GM12878 (cell line): ENCODE results near the gene EMP1. TPM values are rescaled to one million over a fixed set of nuclear protein-coding genes. Genes with fewer than 3 reads are reported as not detected.

ENCODE experiments used
- ATAC-seq: fragments of 200-7000 bp; cut with Tn5 transposase; 3 replicates; pipeline ENCODE4 v1.9.1; 2020; ENCODE audit warnings: mild to moderate bottlenecking, moderate library complexity
- BruUV-seq: library from RNA; stranded (reverse); fragments of 400-500 nt; replicated peaks from 2 replicates; lab custom pipeline; 2021; lab: Mats Ljungman, UMichigan
- CTCF ChIA-PET: fragments of 300-600 bp; sonication (Branson Sonifier 250); formaldehyde crosslinking; extraction: SDS; loops from one replicate; lab custom pipeline; 2021; ENCODE audit warnings: inconsistent platforms; lab: Yijun Ruan, JAX
- POLR2A ChIA-PET: fragments of 350-600 bp; formaldehyde crosslinking; extraction: SDS; loops from one replicate; lab custom pipeline; 2021; ENCODE audit warnings: inconsistent platforms; lab: Charles Lee
- RAD21 ChIA-PET: fragments of 300-600 bp; sonication (Branson Sonifier 250); formaldehyde crosslinking; loops from one replicate; lab custom pipeline; 2023; ENCODE audit warnings: antibody characterized with exemption; ENCODE audit not compliant: unreplicated experiment; lab: Charles Lee
- SMC1A ChIA-PET: fragments of 300-600 bp; sonication (Branson Sonifier 250); formaldehyde crosslinking; loops from one replicate; lab custom pipeline; 2023; ENCODE audit not compliant: unreplicated experiment, uncharacterized antibody; lab: Charles Lee
- DNase-seq: peaks from one replicate; pipeline ENCODE4 v3.0.0-alpha.2; 2011; ENCODE audit warnings: low read depth, low spot score
- FAIRE-seq: peaks from 3 replicates; lab custom pipeline; 2011; peaks lifted over from hg19 to GRCh38; lab: Jason Lieb, UNC
- H2AFZ ChIP-seq: 2 replicates; pipeline ENCODE4 v1.6.0; 2011; ENCODE audit warnings: low read depth, low read length, control low read depth; ENCODE audit not compliant: control insufficient read depth
- H3K27ac ChIP-seq: 2 replicates; pipeline ENCODE4 v1.5.1; 2011; ENCODE audit warnings: control low read depth; ENCODE audit not compliant: control insufficient read depth, insufficient read depth
- H3K27me3 ChIP-seq, 2 experiments: replicated peaks in 1 of 2; 2 replicates each; pipeline versions ENCODE4 v1.6.0 to v1.6.1; 2011; ENCODE audit warnings: low read length in 1 of 2; ENCODE audit not compliant: control insufficient read depth in 2 of 2, insufficient read depth in 2 of 2
- H3K36me3 ChIP-seq, 2 experiments: 2 replicates each; pipeline ENCODE4 v1.5.1; 2011; ENCODE audit warnings: low read length in 1 of 2; ENCODE audit not compliant: control insufficient read depth in 2 of 2, insufficient read depth in 2 of 2
- H3K4me1 ChIP-seq: 2 replicates; pipeline ENCODE4 v1.6.1; 2011; ENCODE audit warnings: mild to moderate bottlenecking, low read length, moderate library complexity, mixed read lengths; ENCODE audit not compliant: control insufficient read depth, insufficient read depth
- H3K4me2 ChIP-seq: 2 replicates; pipeline ENCODE4 v1.6.0; 2011; ENCODE audit warnings: control low read depth; ENCODE audit not compliant: control insufficient read depth, insufficient read depth
- H3K4me3 ChIP-seq: fragments of 200-600 bp; sonication (generic); 2 replicates; pipeline ENCODE4 v1.5.1; 2016
- H3K79me2 ChIP-seq: 2 replicates; pipeline ENCODE4 v1.6.0; 2011; ENCODE audit warnings: low read length; ENCODE audit not compliant: control insufficient read depth, insufficient read depth
- H3K9ac ChIP-seq: 2 replicates; pipeline ENCODE4 v1.8.0; 2011; ENCODE audit warnings: low read length, control low read depth, mixed read lengths; ENCODE audit not compliant: control insufficient read depth, insufficient read depth
- H3K9me3 ChIP-seq: replicated peaks from 3 replicates; pipeline ENCODE4 v1.5.1; 2011; ENCODE audit warnings: mild to moderate bottlenecking, low read length; ENCODE audit not compliant: control insufficient read depth, insufficient read depth
- H4K20me1 ChIP-seq: 2 replicates; pipeline ENCODE4 v1.6.0; 2011; ENCODE audit not compliant: control insufficient read depth, insufficient read depth
- ASH2L ChIP-seq: fragments of 300-600, 200-600 bp; sonication (generic); IDR thresholded peaks from 2 replicates; pipeline ENCODE4 v1.6.1; 2017; ENCODE audit warnings: low read depth, mild to moderate bottlenecking, borderline replicate concordance
- BACH1 ChIP-seq: fragments of 450-650 bp; IDR thresholded peaks from 2 replicates; pipeline ENCODE4 v1.6.1; 2017; ENCODE audit warnings: mild to moderate bottlenecking, borderline replicate concordance
- BHLHE40 ChIP-seq, 2 experiments: fragments of 450-650 bp in 1 of 2; IDR thresholded peaks; 2 replicates each; pipeline ENCODE4 v1.6.1; 2011 to 2017; ENCODE audit warnings: low read depth in 2 of 2, borderline replicate concordance in 1 of 2, improper control_type of control experiment in 1 of 2, low read length in 1 of 2, mild to moderate bottlenecking in 1 of 2
- EED ChIP-seq: sonication (generic); IDR thresholded peaks from 2 replicates; pipeline ENCODE4 v1.6.1; 2016; ENCODE audit warnings: antibody characterized with exemption, low read depth
- FOXM1 ChIP-seq: IDR thresholded peaks from 2 replicates; pipeline ENCODE4 v1.6.1; 2012; ENCODE audit warnings: low read depth, mild to moderate bottlenecking, inconsistent platforms, low read length, moderate library complexity
- IKZF1 ChIP-seq: fragments of 450-650 bp; conservative IDR thresholded peaks from 2 replicates; pipeline ENCODE4 v1.6.1; 2017; ENCODE audit warnings: antibody characterized with exemption, mild to moderate bottlenecking
- IRF4 ChIP-seq: IDR thresholded peaks from 2 replicates; pipeline ENCODE4 v1.6.1; 2011; ENCODE audit warnings: low read depth, low read length
- JUNB ChIP-seq: IDR thresholded peaks from 2 replicates; pipeline ENCODE4 v1.6.1; 2016; ENCODE audit warnings: antibody characterized with exemption, mild to moderate bottlenecking
- LARP7 ChIP-seq: fragments of 450-650 bp; IDR thresholded peaks from 2 replicates; pipeline ENCODE4 v1.6.1; 2017; ENCODE audit warnings: mild to moderate bottlenecking
- MEF2A ChIP-seq: IDR thresholded peaks from 2 replicates; pipeline ENCODE4 v1.6.1; 2011; ENCODE audit warnings: low read depth, mild to moderate bottlenecking, low read length, moderate library complexity; ENCODE audit not compliant: insufficient read depth
- MEF2B ChIP-seq: fragments of 450-650 bp; IDR thresholded peaks from 2 replicates; pipeline ENCODE4 v1.6.1; 2018; ENCODE audit warnings: mild to moderate bottlenecking, moderate library complexity; ENCODE audit not compliant: partially characterized antibody, poor library complexity, severe bottlenecking
- MXI1 ChIP-seq: fragments of 150-350 bp; IDR thresholded peaks from 2 replicates; pipeline ENCODE4 v1.6.1; 2011; ENCODE audit warnings: low read depth, mild to moderate bottlenecking, inconsistent platforms, low read length, improper control_type of control experiment
- NFIC ChIP-seq: IDR thresholded peaks from 2 replicates; pipeline ENCODE4 v1.6.1; 2012; ENCODE audit warnings: low read depth, mild to moderate bottlenecking, inconsistent platforms, low read length, moderate library complexity
- NRF1 ChIP-seq: conservative IDR thresholded peaks from 2 replicates; pipeline ENCODE4 v1.6.1; 2011; ENCODE audit warnings: mild to moderate bottlenecking, low read depth, low read length, improper control_type of control experiment
- PAX5 ChIP-seq: IDR thresholded peaks from 2 replicates; pipeline ENCODE4 v1.6.1; 2011; ENCODE audit warnings: low read depth, low read length, borderline replicate concordance
- RAD21 ChIP-seq: IDR thresholded peaks from 2 replicates; pipeline ENCODE4 v1.6.1; 2011; ENCODE audit warnings: mild to moderate bottlenecking, low read depth, low read length, moderate library complexity; ENCODE audit not compliant: insufficient read depth
- RAD51 ChIP-seq: fragments of 450-650 bp; IDR thresholded peaks from 2 replicates; pipeline ENCODE4 v1.6.1; 2016; ENCODE audit warnings: moderate library complexity, mild to moderate bottlenecking, inconsistent platforms
- RBBP5 ChIP-seq: fragments of 200-600 bp; sonication (generic); conservative IDR thresholded peaks from 2 replicates; pipeline ENCODE4 v1.6.1; 2016
- RELA ChIP-seq: fragments of 450-650 bp; IDR thresholded peaks from 2 replicates; pipeline ENCODE4 v1.8.0; 2014; ENCODE audit warnings: borderline replicate concordance; ENCODE audit not compliant: partially characterized antibody
- SP1 ChIP-seq: IDR thresholded peaks from one replicate; pipeline ENCODE4 v1.6.1; 2011; ENCODE audit warnings: low read depth, low read length
- SPI1 ChIP-seq: IDR thresholded peaks from 2 replicates; pipeline ENCODE4 v1.6.1; 2011; ENCODE audit warnings: low read depth, mild to moderate bottlenecking, low read length, moderate library complexity, borderline replicate concordance; ENCODE audit not compliant: insufficient read depth
- SREBF1 ChIP-seq: IDR thresholded peaks from 2 replicates; pipeline ENCODE4 v1.6.1; 2012; ENCODE audit warnings: mild to moderate bottlenecking, low read length
- SRF ChIP-seq, 2 experiments: IDR thresholded peaks; 2 replicates each; pipeline ENCODE4 v1.6.1; 2011; ENCODE audit warnings: low read depth in 2 of 2, low read length in 2 of 2, mild to moderate bottlenecking in 1 of 2, moderate library complexity in 1 of 2
- TCF12 ChIP-seq: IDR thresholded peaks from 2 replicates; pipeline ENCODE4 v1.6.1; 2011; ENCODE audit warnings: low read depth, mild to moderate bottlenecking, low read length
- WGBS: methylation state at CpG from one replicate; pipeline ENCODE4 v1.1.6; 2016; ENCODE audit warnings: low lambda C conversion rate; ENCODE audit not compliant: insufficient replicate concordance, insufficient coverage; ENCODE audit errors: missing lambda C conversion rate; 5-methylcytosine and 5-hydroxymethylcytosine counted together
- in situ Hi-C: fragments of 300-500 bp; cut with MboI; formaldehyde crosslinking; loops from 9 replicates; pipeline ENCODE4 v1.14.3; 2018; ENCODE audit warnings: mixed read lengths
- intact Hi-C: fragments of 100-400 bp; cut with micrococcal nuclease; formaldehyde crosslinking; loops from one replicate; pipeline ENCODE4 v1.14.2; 2022; ENCODE audit not compliant: unreplicated experiment
- polyA plus RNA-seq, 11 experiments: library from polyadenylated mRNA; depleted of rRNA in 4 of 11; unstranded in 6 of 11; stranded (reverse) in 5 of 11; fragments of >200 nt; fragmentation: Nextera tagmentation in 4 of 11; fragmentation: Illumina TruSeq in 1 of 11; extraction: Ambion mirVana in 4 of 11; extraction: Trizol in 1 of 11; gene quantifications; 1 replicate in 1 of 11; 2 replicates in 10 of 11; pipeline versions ENCODE4 v1.2.1 to v1.2.3, GENCODE V29; 2011 to 2016; ENCODE audit warnings: inconsistent platforms in 2 of 11, missing spikeins in 2 of 11, low read depth in 1 of 11
- total RNA-seq, 4 experiments: library from RNA; depleted of rRNA in 3 of 4; stranded (reverse); fragments of >200 nt in 3 of 4; fragmentation: Illumina TruSeq in 1 of 4; extraction: Trizol in 1 of 4; gene quantifications; 2 replicates each; pipeline versions ENCODE4 v1.2.1 to v1.2.3, GENCODE V29; 2013 to 2021
- TF ChIP-seq, protein P1 (sequence below): fragments of 450-650 bp; IDR thresholded peaks from 2 replicates; pipeline ENCODE4 v1.6.1; 2016; ENCODE audit warnings: mild to moderate bottlenecking

Gene EMP1
- total and polyA plus RNA-seq, 10 of the 15 experiments (the other 5 are each of a cell fraction or from before 2014, with no cell fraction given) = 0.09 to 0.90 (median 0.25) TPM; not detected in 1

DNA sequence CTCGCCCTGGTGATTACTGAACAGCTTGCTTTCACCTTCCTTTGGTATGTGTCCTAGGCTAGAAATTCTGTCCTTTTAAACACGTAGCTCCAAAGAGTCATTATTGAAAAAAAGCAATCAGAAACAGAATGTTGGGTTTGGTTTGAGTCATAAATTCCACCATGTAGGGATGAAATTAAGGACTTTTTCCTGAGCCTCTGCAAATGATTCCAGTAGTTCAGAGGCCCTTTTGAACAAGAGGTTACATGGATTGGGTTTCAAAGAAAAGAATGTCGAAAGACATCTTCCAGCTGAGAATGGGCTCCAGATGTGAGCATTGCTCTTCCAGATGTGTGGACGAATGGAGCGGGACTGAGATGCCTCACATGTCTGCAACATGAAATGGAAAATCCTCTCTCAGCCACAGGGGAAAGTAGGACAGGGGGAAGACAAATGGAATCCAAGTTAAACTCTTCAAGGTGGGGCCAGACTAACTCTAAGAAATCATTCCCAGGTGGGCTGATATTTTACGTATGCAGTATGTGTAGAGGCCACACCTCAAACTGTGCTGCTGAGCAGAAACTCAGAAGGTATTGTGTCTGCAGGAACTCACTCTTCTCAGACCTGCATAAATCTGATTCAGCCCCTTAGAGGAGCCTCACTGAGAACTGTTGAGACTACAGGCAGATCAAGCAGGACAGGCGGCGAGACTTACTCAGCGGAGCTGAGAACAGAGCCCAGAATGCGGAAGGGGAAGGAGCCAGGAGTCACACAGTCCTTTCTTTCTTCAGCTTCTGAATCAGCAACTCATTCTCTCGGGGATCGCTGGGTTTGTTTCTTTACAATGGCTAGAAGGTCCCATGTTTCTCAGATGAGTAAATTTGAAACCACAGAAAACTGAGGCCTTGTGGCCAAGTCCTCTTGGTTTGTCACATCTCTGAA lies 23.3 kb upstream of the EMP1 start:
- Histone ChIP-seq H3K79me2 (no peaks in the 10 kb centered on the region), H3K36me3 (no peaks in the 10 kb centered on the region), H3K27me3 (peaks cover 3 to 13% of the 10 kb centered on the region in 2 experiments; a peak in 3 of 4 replicates), H4K20me1 (no peaks in the 10 kb centered on the region), H3K9me3 (no peaks in the 10 kb centered on the region), H3K27ac (peak overlapping the region; percentile 18; the same call in 1 of the 2 replicates), H3K9ac (no peak overlapping the region; the same call in 1 of the 2 replicates), H3K4me3 (no peak overlapping the region), H3K4me2 (peak overlapping the region; percentile 74), H3K4me1 (peaks cover 23% of the 10 kb centered on the region), H2AFZ (no peak overlapping the region)
- 15% methylated on average over 12 of the region's 12 CpGs for WGBS
- FAIRE-seq (peak; percentile 97), DNase-seq (peak; percentile 80), ATAC-seq (peak; percentile 98)
- ChIA-PET POLR2A (interaction anchor here (0.6 kb wide), 1 partner anchor 785 kb away, joined by 3 read pairs; no protein-coding TSS in a partner anchor), RAD21 (no interaction called here), SMC1A (interaction anchor here (0.7 to 1.2 kb wide), 3 partner anchors 7 to 73 kb away, joined by 3 read pairs; no protein-coding TSS in a partner anchor), CTCF (interaction anchor here (0.6 kb wide), 1 partner anchor 436 kb away, joined by 3 read pairs; no protein-coding TSS in a partner anchor)
- no TSS peak for BruUV-seq
- intact Hi-C loops = loop anchor here (5.0 kb wide), 1 partner anchor 76 kb away; no protein-coding TSS in a partner anchor
- in situ Hi-C loops = no loop called here
- no peak for TF ChIP-seq BACH1
- TF ChIP-seq ASH2L = no peak
- TF ChIP-seq SP1 = no peak
- TF ChIP-seq NRF1 = no peak
- TF ChIP-seq FOXM1 = no peak
- TF ChIP-seq JUNB = peak; percentile 75
- TF ChIP-seq BHLHE40 (IDR thresholded peaks at IDR 0.05; ENCODE audit: borderline replicate concordance in 1 of 2, low read depth in 2 of 2, low read length in 1 of 2) = no peak
- no peak for TF ChIP-seq SREBF1
- TF ChIP-seq IKZF1 = peak; percentile 37; the same call in 1 of the 2 replicates
- no peak for TF ChIP-seq RELA
- TF ChIP-seq MEF2A = 0 out of 2 replicates have a peak, but pooled peaks have one; percentile 6
- 0 out of 2 replicates have a peak, but pooled peaks have one; percentile 28 for TF ChIP-seq EED
- TF ChIP-seq PAX5 = peak; percentile 35; the same call in 1 of the 2 replicates
- peak; percentile 72 for TF ChIP-seq MEF2B
- TF ChIP-seq RAD51 = no peak
- no peak for TF ChIP-seq SRF (IDR thresholded peaks at IDR 0.05; ENCODE audit: low read depth in 2 of 2, low read length in 2 of 2)
- no peak for TF ChIP-seq RBBP5
- no peak for TF ChIP-seq MXI1
- no peak for TF ChIP-seq RAD21
- TF ChIP-seq LARP7 = no peak
- TF ChIP-seq NFIC = no peak
- TF ChIP-seq SPI1 = peak; percentile 80
- TF ChIP-seq TCF12 = no peak
- TF ChIP-seq, protein P1, sequence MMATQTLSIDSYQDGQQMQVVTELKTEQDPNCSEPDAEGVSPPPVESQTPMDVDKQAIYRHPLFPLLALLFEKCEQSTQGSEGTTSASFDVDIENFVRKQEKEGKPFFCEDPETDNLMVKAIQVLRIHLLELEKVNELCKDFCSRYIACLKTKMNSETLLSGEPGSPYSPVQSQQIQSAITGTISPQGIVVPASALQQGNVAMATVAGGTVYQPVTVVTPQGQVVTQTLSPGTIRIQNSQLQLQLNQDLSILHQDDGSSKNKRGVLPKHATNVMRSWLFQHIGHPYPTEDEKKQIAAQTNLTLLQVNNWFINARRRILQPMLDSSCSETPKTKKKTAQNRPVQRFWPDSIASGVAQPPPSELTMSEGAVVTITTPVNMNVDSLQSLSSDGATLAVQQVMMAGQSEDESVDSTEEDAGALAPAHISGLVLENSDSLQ = no peak
- peak; percentile 22; the same call in 1 of the 2 replicates for TF ChIP-seq IRF4
